ENCODE data around the gene RBFOX2. TPM values are rescaled to one million over a fixed set of nuclear protein-coding genes. Genes with fewer than 3 reads are reported as not detected.

Gene RBFOX2
- total and polyA plus RNA-seq, 10 of the 15 experiments (the other 5 are each of a cell fraction or from before 2014, with no cell fraction given), result 0.01 to 2.7 (median 0.17) TPM; not detected in 4

- Histone ChIP-seq H3K4me3 (no peak overlapping the region), H3K4me2 (ENCODE audit: control insufficient read depth, insufficient read depth) (no peak overlapping the region), H3K36me3 (ENCODE audit: control insufficient read depth in 2 of 2, insufficient read depth in 2 of 2, low read length in 1 of 2) (no peaks in the 10 kb centered on the region), H4K20me1 (ENCODE audit: control insufficient read depth, insufficient read depth) (no peaks in the 10 kb centered on the region), H3K79me2 (ENCODE audit: control insufficient read depth, insufficient read depth, low read length) (no peaks in the 10 kb centered on the region), H3K27ac (ENCODE audit: control insufficient read depth, insufficient read depth) (no peak overlapping the region), H3K27me3 (replicated peaks in 1 of 2; ENCODE audit: control insufficient read depth in 2 of 2, insufficient read depth in 2 of 2, low read length in 1 of 2) (no peaks in the 10 kb centered on the region; a peak in 1 of 4 replicates), H3K9ac (ENCODE audit: control insufficient read depth, insufficient read depth, low read length) (no peak overlapping the region), H2AFZ (ENCODE audit: control insufficient read depth, low read depth, low read length) (no peak overlapping the region), H3K9me3 (replicated peaks; ENCODE audit: control insufficient read depth, insufficient read depth, low read length) (no peaks in the 10 kb centered on the region), H3K4me1 (ENCODE audit: control insufficient read depth, insufficient read depth, low read length) (no peaks in the 10 kb centered on the region)
- FAIRE-seq, result no peak
- BruUV-seq (replicated peaks), result no TSS peak
- 60% methylated on average over 5 of the region's 5 CpGs for WGBS (ENCODE audit: insufficient coverage, insufficient replicate concordance, low lambda C conversion rate, missing lambda C conversion rate)
- ATAC-seq, result no peak
- ChIA-PET POLR2A (no interaction called here), RAD21 (ENCODE audit: unreplicated experiment) (no interaction called here), SMC1A (ENCODE audit: uncharacterized antibody, unreplicated experiment) (no interaction called here), CTCF (no interaction called here)
- DNase-seq (ENCODE audit: low read depth, low spot score), result no peak
- no peak for TF ChIP-seq NBN (IDR thresholded peaks at IDR 0.05)
- no peak for TF ChIP-seq ZNF274 (IDR thresholded peaks at IDR 0.05; ENCODE audit: insufficient read depth, insufficient read length)
- no peak for TF ChIP-seq ZBED1 (IDR thresholded peaks at IDR 0.05; ENCODE audit: borderline replicate concordance)
- no peak for TF ChIP-seq CBFB (IDR thresholded peaks at IDR 0.05; ENCODE audit: low read depth)
- TF ChIP-seq ZNF592 (IDR thresholded peaks at IDR 0.05), result no peak
- TF ChIP-seq RELA (IDR thresholded peaks at IDR 0.05; ENCODE audit: borderline replicate concordance, partially characterized antibody), result no peak
- no peak for TF ChIP-seq PAX5 (IDR thresholded peaks at IDR 0.05; ENCODE audit: borderline replicate concordance, low read depth, low read length)
- no peak for TF ChIP-seq TAF1 (IDR thresholded peaks at IDR 0.05; ENCODE audit: borderline replicate concordance, low read depth, low read length)
- no peak for TF ChIP-seq SREBF1 (IDR thresholded peaks at IDR 0.05; ENCODE audit: low read length)
- TF ChIP-seq CBX5 (IDR thresholded peaks at IDR 0.05; ENCODE audit: low read depth), result no peak
- TF ChIP-seq SUPT20H (IDR thresholded peaks at IDR 0.05; ENCODE audit: borderline replicate concordance, control insufficient read depth, low read depth, low read length), result no peak
- no peak for TF ChIP-seq CEBPB (IDR thresholded peaks at IDR 0.05; ENCODE audit: borderline replicate concordance in 1 of 2, low read depth in 2 of 2, low read length in 2 of 2)
- TF ChIP-seq RAD21 (IDR thresholded peaks at IDR 0.05; ENCODE audit: insufficient read depth, low read depth, low read length), result no peak
- no peak for TF ChIP-seq ASH2L (IDR thresholded peaks at IDR 0.05; ENCODE audit: borderline replicate concordance, low read depth)
- TF ChIP-seq SPI1 (IDR thresholded peaks at IDR 0.05; ENCODE audit: borderline replicate concordance, insufficient read depth, low read depth, low read length), result no peak
- no peak for TF ChIP-seq PBX3 (IDR thresholded peaks at IDR 0.05; ENCODE audit: insufficient replicate concordance, low read depth, low read length)
- TF ChIP-seq ELK1 (IDR thresholded peaks at IDR 0.05; ENCODE audit: low read depth, low read length), result no peak
- no peak for TF ChIP-seq TARDBP (IDR thresholded peaks at IDR 0.05; ENCODE audit: borderline replicate concordance)
- in situ Hi-C loops (cut with MboI), result no loop called here
- intact Hi-C loops (cut with micrococcal nuclease; ENCODE audit: unreplicated experiment), result no loop called here
Observed at GRCh38 chr22:35978889-35979288, 49.7 kb downstream of the RBFOX2 start.

Measured in GM12878 (cell line).